Choroid plexus epithelial cell (primary cell): ENCODE data around the gene PACS1.

Experiments
- DNase-seq: peaks from one replicate; pipeline ENCODE4 v3.0.0-alpha.2; 2010; ENCODE audit warnings: low read depth
- H3K4me3 ChIP-seq: 2 replicates; pipeline ENCODE4 v1.5.1; 2011; ENCODE audit warnings: low read depth, mild to moderate bottlenecking, control low read depth, low read length, moderate library complexity
- TF ChIP-seq, protein P1 (sequence below): conservative IDR thresholded peaks from 2 replicates; pipeline ENCODE4 v1.5.1; 2011; ENCODE audit warnings: low read depth, mild to moderate bottlenecking, control low read depth, inconsistent platforms, low read length, moderate library complexity

The PACS1 gene

DNA sequence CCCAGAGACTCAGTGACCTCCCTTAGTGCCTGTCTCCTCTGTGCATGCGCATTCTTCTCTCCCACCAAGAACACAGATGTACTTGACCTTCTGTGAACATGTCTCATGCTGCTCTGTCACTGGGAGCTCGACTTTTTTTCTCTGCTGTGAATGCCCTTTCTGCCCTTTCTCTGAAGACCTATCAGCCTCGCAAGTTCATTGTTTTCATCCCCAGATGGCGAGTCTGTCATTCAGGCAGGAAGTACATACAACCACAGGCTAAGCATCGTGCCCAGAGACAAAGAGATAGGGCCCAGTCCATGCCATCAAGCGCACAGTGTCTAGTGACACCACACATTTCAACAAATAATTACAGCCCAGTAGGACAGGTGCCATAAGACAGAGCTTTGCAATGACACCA lies 148.0 kb downstream of the PACS1 start:
- DNase-seq: no peak
- TF ChIP-seq, protein P1, sequence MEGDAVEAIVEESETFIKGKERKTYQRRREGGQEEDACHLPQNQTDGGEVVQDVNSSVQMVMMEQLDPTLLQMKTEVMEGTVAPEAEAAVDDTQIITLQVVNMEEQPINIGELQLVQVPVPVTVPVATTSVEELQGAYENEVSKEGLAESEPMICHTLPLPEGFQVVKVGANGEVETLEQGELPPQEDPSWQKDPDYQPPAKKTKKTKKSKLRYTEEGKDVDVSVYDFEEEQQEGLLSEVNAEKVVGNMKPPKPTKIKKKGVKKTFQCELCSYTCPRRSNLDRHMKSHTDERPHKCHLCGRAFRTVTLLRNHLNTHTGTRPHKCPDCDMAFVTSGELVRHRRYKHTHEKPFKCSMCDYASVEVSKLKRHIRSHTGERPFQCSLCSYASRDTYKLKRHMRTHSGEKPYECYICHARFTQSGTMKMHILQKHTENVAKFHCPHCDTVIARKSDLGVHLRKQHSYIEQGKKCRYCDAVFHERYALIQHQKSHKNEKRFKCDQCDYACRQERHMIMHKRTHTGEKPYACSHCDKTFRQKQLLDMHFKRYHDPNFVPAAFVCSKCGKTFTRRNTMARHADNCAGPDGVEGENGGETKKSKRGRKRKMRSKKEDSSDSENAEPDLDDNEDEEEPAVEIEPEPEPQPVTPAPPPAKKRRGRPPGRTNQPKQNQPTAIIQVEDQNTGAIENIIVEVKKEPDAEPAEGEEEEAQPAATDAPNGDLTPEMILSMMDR: no peak
- H3K4me3 ChIP-seq: no peak overlapping the region

DNA sequence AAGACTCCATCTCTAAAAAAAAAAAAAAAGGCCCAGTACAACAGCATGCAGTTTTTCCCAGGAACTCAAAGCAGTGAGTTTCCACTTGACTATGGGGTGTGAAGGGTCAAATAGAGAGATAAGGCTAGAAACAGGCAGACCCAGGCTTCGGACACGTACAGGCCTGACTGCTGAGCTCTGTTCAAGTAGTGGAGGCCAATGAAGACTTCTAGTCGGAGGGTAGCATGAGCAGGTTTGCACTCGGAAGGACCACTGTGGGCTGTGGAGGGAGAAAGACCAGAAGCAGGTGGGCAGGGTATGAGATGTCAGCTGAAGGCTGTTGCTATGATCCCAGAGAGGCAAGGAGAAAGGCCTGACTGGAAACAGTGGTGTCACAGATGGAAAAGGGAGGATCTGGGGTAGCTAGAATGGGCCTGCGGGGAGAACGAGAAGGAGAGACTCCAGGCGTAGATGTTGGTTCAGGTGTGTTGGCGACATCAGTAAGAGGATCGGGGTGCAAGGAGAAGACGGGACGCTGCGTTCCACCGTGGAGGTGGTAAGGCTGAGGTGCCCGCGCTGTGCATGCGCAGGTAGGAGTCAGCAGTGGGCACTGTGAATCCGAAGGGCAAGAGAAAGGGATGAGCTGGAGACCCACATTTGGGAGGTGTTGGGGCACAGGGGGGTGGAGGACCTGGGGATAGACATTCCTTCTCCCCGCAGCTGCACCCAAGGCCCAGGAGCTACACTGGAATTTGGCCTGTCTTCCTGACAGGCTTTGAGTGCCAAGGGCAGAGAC lies 149.0 kb downstream of the PACS1 start:
- H3K4me3 ChIP-seq: no peak overlapping the region
- DNase-seq: no peak
- TF ChIP-seq, protein P1: no peak

DNA sequence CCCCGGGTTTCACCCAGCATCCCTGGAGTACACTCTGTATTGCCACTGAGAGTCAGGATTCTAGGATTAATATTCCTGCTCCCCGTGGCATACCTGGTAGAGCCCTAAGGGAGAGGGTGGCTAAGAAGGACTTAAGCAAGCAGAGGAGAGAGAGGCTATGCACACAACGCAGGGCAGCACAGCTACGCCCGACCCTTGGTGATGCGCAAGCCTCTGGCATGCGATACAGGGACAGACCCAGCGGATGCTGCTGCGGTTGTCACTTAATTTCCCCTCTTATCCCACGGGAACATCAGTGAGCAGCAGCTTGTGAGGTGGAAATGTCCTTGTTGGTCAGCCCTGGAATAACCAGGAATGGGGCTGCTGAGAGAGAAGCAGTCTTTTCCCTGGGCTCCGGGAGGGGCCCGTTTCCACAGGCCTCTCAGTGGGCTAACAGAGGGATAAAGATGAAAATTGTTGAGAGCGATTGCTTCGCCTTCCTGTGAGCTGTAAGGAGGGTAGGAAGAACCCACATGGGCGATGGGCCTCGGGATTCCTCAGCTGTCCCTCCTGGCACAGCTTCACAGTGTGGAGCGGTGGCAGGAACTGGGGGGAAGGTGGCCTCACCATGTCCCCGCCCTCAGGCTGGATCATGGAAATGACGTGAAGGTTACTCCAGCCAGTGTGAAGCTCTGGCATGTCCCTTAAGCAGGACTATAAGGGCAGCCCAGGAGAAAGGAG lies 149.9 kb downstream of the PACS1 start:
- DNase-seq: no peak
- TF ChIP-seq, protein P1: no peak
- H3K4me3 ChIP-seq: no peak overlapping the region

DNA sequence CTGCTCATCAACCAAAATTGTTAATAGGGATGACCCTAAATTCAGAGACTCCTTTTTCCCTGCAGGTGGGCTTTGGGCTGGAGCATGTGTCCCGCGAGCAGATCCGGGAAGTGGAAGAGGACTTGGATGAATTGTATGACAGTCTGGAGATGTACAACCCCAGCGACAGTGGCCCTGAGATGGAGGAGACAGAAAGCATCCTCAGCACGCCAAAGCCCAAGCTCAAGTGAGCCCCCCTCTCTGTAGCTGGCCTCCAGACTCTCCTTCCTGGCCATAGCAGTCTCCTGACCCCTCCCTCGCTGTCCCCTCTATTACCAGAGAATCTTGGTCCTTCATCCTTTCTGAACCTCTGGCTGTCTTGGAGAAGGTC lies 150.5 kb downstream of the PACS1 start:
- no peak overlapping the region for H3K4me3 ChIP-seq
- TF ChIP-seq, protein P1: no peak

DNA sequence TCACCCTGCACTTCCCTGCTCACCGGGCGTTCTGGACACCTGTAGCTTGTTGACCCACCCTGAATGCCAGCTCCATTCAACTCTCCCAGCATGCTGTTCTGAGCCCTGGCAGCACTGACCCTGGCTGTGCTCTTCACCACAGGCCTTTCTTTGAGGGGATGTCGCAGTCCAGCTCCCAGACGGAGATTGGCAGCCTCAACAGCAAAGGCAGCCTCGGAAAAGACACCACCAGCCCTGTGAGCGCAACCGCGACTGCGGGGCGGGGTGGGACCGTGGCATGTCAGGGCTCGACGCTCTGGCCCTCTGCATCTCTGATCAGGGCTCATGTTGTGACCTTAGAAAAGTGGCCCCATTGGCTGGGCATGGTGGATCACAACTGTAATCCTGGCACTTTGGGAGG lies 150.9 kb downstream of the PACS1 start:
- H3K4me3 ChIP-seq: no peak overlapping the region
- no peak for DNase-seq
- TF ChIP-seq, protein P1: no peak

More for the DNA sequence above, 150.5 kb downstream of the PACS1 start:
- DNase-seq: no peak

DNA sequence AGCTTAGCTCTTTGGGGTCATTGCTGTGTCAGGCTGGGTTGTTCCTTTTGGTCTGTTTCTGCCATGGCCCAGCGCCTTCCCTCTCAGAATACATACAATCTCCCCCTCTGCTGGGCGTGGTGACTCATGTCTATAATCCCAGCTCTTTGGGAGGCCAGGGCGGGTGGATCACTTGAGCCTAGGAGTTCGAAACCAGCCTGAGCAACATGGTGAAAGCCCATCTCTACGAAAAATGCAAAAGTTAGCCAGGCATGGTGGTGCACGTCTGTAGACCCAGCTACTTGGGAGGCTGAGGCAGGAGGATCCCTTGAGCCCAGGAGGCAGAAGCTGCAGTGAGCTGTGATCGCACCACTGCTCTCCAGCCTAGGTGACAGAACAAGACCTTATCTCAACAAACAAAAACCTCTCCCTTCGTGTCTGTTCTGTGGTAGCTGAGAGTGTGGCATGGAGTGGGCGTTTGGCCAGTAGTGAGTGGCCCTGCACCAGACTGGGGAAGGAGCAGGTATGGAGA lies 151.7 kb downstream of the PACS1 start:
- TF ChIP-seq, protein P1: no peak
- DNase-seq: no peak
- H3K4me3 ChIP-seq: no peak overlapping the region
